K562 (cell line): ENCODE measurements around the gene PNPLA2. TPM values are rescaled to one million over a fixed set of nuclear protein-coding genes. Genes with fewer than 3 reads are reported as not detected.

ENCODE experiments used
- CBX5 ChIP-seq: IDR thresholded peaks from 2 replicates; pipeline ENCODE4 v1.6.1; 2014; ENCODE audit warnings: low read depth, borderline replicate concordance
- CHCHD3 ChIP-seq: fragments of 250-450 bp; sonication (Bioruptor Pico); IDR thresholded peaks from 2 replicates; pipeline ENCODE4 v2.1.2; 2022; ENCODE audit warnings: mild to moderate bottlenecking
- CREM ChIP-seq: IDR thresholded peaks from 2 replicates; pipeline ENCODE4 v1.6.1; 2014; ENCODE audit warnings: antibody characterized with exemption, low read depth
- GATAD2B ChIP-seq: fragments of 450-650 bp; IDR thresholded peaks from 2 replicates; pipeline ENCODE4 v1.6.1; 2017; ENCODE audit warnings: mild to moderate bottlenecking, borderline replicate concordance
- HMGN3 ChIP-seq: IDR thresholded peaks from 2 replicates; pipeline ENCODE4 v1.6.1; 2011; ENCODE audit warnings: borderline replicate concordance, low read depth, mild to moderate bottlenecking, mixed read lengths, low read length; ENCODE audit not compliant: insufficient read length; ENCODE audit errors: extremely low read depth
- JUN ChIP-seq, 2 experiments: sonication (generic) in 1 of 2; formaldehyde crosslinking in 1 of 2; IDR thresholded peaks; 2 replicates each; pipeline versions ENCODE4 v1.6.1 to v1.8.0; 2012 to 2022; ENCODE audit warnings: borderline replicate concordance in 2 of 2, mild to moderate bottlenecking in 2 of 2, improper control_type of control experiment in 1 of 2, low read depth in 1 of 2, low read length in 1 of 2, missing genetic modification reagents in 1 of 2
- KHSRP ChIP-seq: fragments of 450-650 bp; IDR thresholded peaks from 2 replicates; pipeline ENCODE4 v1.6.1; 2017
- KLF6 ChIP-seq: fragments of 250-450 bp; sonication (Bioruptor Pico); IDR thresholded peaks from 2 replicates; pipeline ENCODE4 v1.4.0; 2020; ENCODE audit warnings: mild to moderate bottlenecking, moderate library complexity, borderline replicate concordance
- MIER1 ChIP-seq: fragments of 450-650 bp; IDR thresholded peaks from 2 replicates; pipeline ENCODE4 v1.6.1; 2016; ENCODE audit warnings: antibody characterized with exemption, mild to moderate bottlenecking, low read depth
- PHTF2 ChIP-seq: fragments of 250-450 bp; sonication (Bioruptor Pico); IDR thresholded peaks from 2 replicates; pipeline ENCODE4 v1.5.0; 2021; ENCODE audit warnings: mild to moderate bottlenecking
- RNF2 ChIP-seq: sonication (generic); IDR thresholded peaks from 2 replicates; pipeline ENCODE4 v1.6.1; 2016
- SRSF3 ChIP-seq: fragments of 200-400 bp; formaldehyde crosslinking; IDR thresholded peaks from 2 replicates; pipeline ENCODE4 v1.6.1; 2016; ENCODE audit warnings: mild to moderate bottlenecking, low read length, moderate library complexity; ENCODE audit not compliant: insufficient read depth
- STAG1 ChIP-seq: sonication (generic); formaldehyde crosslinking; IDR thresholded peaks from 2 replicates; pipeline ENCODE4 v1.5.0; 2020; ENCODE audit warnings: missing genetic modification reagents, borderline replicate concordance
- TEAD4 ChIP-seq, 2 experiments: sonication (generic) in 1 of 2; formaldehyde crosslinking in 1 of 2; IDR thresholded peaks; 2 replicates each; pipeline versions ENCODE4 v1.6.1 to v1.8.0; 2012 to 2022; ENCODE audit warnings: borderline replicate concordance in 1 of 2, inconsistent platforms in 1 of 2, low read length in 1 of 2, mild to moderate bottlenecking in 1 of 2, missing genetic modification reagents in 1 of 2
- ZNF583 ChIP-seq: fragments of 250-450 bp; sonication (Bioruptor Pico); IDR thresholded peaks from 2 replicates; pipeline ENCODE4 v1.4.0; 2020
- polyA plus RNA-seq, 8 experiments: library from polyadenylated mRNA; depleted of rRNA in 4 of 8; stranded (reverse) in 5 of 8; unstranded in 3 of 8; fragments of >200 nt; fragmentation: Nextera tagmentation in 2 of 8; fragmentation: Illumina TruSeq in 1 of 8; extraction: Ambion mirVana in 2 of 8; extraction: Trizol in 1 of 8; gene quantifications; 2 replicates each; pipeline versions ENCODE4 v1.2.1 to v1.2.3, GENCODE V29; 2011 to 2014; ENCODE audit warnings: inconsistent platforms in 1 of 8, missing spikeins in 1 of 8
- total RNA-seq, 7 experiments: library from RNA; depleted of rRNA in 6 of 7; stranded (reverse); fragments of >200 nt in 6 of 7; fragmentation: Illumina TruSeq in 2 of 7; extraction: Trizol in 2 of 7; gene quantifications; 2 replicates each; pipeline versions ENCODE4 v1.2.1 to v1.2.3, GENCODE V29; 2011 to 2021; ENCODE audit warnings: low replicate concordance in 1 of 7
- TF ChIP-seq, protein P1 (sequence below): fragments of 450-650 bp; IDR thresholded peaks from 2 replicates; pipeline ENCODE4 v1.6.1; 2016; ENCODE audit warnings: antibody characterized with exemption
- TF ChIP-seq, protein P2 (sequence below): fragments of 250-450 bp; sonication (Bioruptor Pico); IDR thresholded peaks from 2 replicates; pipeline ENCODE4 v1.5.0; 2021
- TF ChIP-seq, protein P3 (sequence below): sonication (generic); formaldehyde crosslinking; IDR thresholded peaks from 2 replicates; pipeline ENCODE4 v1.9.0; 2022; ENCODE audit warnings: mild to moderate bottlenecking, missing genetic modification reagents

Gene PNPLA2
- total and polyA plus RNA-seq, 9 of the 15 experiments (the other 6 are each of a cell fraction or from before 2014, with no cell fraction given), result 0.39 to 87.1 (median 8.4) TPM

DNA sequence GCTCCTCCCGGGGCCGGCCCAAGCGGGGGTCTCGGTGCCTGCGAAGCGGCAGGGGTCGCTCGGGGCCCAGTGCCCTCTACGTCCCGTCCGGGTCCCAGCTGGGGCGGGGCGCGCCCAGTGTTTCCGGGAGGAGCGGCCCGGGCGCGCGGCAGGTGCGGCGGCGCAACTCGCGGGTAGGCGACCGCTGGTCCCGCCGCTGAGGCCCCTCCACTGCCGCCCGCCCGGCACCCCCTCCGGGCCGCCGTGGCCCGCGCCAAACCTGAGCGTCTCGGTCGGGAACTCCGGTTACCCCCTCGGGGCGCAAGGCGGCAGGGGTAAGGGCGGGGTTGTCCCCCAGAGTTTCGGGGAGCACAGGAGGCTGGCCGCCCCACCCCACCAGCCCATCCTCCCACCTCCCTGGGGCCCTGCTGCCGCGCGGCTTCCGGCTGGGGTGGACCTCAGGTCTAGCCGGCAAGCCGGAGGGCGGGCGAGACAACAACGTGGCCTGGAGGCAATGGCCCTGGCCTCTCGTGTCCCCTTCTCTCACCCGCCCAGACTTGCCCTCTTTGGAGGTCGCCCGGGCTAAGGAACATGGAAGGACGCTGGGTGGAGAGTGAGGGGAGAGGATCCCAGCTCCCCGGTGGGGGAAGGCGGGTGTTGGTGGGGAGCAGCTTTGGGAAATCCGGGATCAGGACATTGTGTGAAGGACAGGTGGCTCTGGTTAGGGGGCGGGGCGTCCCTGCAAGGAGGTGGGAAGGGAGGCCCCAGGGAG lies 8.6 kb downstream of the PNPLA2 start (continued):
- TF ChIP-seq KHSRP (no peak), STAG1 (CRISPR knock-in tag) (no peak), CHCHD3 (no peak), RNF2 (peak; percentile 55; the same call in 1 of the 2 replicates), ZNF583 (no peak; the same call in 1 of the 2 replicates), HMGN3 (peak; percentile 62), MIER1 (no peak), GATAD2B (peak; percentile 89), CREM (peak; percentile 4; the same call in 1 of the 2 replicates), JUN (IDR thresholded peaks at IDR 0.05; ENCODE audit: borderline replicate concordance, low read depth, low read length) (no peak), JUN (CRISPR knock-in tag; IDR thresholded peaks at IDR 0.05; ENCODE audit: borderline replicate concordance) (0 out of 2 replicates have a peak, but pooled peaks have one; percentile 58), TEAD4 (IDR thresholded peaks at IDR 0.05; ENCODE audit: low read length) (no peak), TEAD4 (CRISPR knock-in tag; IDR thresholded peaks at IDR 0.05; ENCODE audit: borderline replicate concordance) (no peak), CBX5 (no peak), SRSF3 (no peak), PHTF2 (no peak), KLF6 (CRISPR knock-in tag) (0 out of 2 replicates have a peak, but pooled peaks have one; percentile 26)
- TF ChIP-seq, protein P1, sequence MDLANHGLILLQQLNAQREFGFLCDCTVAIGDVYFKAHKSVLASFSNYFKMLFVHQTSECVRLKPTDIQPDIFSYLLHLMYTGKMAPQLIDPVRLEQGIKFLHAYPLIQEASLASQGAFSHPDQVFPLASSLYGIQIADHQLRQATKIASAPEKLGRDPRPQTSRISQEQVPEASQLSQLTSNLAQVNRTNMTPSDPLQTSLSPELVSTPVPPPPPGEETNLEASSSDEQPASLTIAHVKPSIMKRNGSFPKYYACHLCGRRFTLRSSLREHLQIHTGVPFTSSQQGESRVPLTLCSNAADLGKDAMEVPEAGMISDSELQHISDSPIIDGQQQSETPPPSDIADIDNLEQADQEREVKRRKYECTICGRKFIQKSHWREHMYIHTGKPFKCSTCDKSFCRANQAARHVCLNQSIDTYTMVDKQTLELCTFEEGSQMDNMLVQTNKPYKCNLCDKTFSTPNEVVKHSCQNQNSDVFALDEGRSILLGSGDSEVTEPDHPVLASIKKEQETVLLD, result 0 out of 2 replicates have a peak, but pooled peaks have one; percentile 36
- TF ChIP-seq, protein P2, sequence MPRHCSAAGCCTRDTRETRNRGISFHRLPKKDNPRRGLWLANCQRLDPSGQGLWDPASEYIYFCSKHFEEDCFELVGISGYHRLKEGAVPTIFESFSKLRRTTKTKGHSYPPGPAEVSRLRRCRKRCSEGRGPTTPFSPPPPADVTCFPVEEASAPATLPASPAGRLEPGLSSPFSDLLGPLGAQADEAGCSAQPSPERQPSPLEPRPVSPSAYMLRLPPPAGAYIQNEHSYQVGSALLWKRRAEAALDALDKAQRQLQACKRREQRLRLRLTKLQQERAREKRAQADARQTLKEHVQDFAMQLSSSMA, result no peak
- TF ChIP-seq, protein P3, sequence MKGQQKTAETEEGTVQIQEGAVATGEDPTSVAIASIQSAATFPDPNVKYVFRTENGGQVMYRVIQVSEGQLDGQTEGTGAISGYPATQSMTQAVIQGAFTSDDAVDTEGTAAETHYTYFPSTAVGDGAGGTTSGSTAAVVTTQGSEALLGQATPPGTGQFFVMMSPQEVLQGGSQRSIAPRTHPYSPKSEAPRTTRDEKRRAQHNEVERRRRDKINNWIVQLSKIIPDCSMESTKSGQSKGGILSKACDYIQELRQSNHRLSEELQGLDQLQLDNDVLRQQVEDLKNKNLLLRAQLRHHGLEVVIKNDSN (CRISPR knock-in tag), result 0 out of 2 replicates have a peak, but pooled peaks have one; percentile 35
